GM19328 (cell line): Measurements from ENCODE around the gene FMOD.

ENCODE experiments used
- ATAC-seq: cut with Tn5 transposase; IDR thresholded peaks from one replicate; pipeline ENCODE4 v1.9.1; 2021; ENCODE audit warnings: mild to moderate bottlenecking, moderate library complexity; ENCODE audit not compliant: unreplicated experiment

Gene FMOD

DNA sequence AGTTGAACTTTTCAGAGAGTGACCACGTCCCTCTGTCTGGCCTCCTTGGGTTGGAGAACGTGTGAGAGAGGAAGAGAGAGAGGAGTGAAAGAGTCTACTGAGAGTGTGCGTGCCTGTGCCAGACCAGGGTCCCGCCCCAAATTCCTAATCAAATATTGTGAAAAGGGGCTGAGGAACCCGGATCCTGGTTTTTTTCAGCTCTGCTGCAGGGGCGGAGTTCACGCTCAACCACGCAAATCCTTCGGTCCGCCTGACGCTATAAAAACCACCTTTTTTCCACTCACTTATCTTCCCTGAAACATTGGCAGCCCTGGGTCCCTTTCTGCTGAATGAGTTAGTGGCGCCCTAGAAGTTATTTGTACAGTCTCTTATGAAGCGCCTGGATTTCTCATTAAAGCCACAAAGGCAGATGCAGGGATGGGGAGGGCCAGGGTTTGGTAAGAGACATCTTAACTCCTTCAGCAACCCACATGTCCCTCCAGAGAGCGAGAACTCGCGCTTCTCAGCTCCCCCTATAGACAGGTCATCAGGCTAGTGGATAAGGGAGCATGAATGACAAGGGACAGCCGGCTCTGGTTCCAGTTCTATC, at the start of gene FMOD:
Gene FMOD, minus strand, starts transcription at position 86 of the 589 bp plus-strand sequence. CDS start 2,852 bp downstream, outside the sequence.
- no peak for ATAC-seq

DNA sequence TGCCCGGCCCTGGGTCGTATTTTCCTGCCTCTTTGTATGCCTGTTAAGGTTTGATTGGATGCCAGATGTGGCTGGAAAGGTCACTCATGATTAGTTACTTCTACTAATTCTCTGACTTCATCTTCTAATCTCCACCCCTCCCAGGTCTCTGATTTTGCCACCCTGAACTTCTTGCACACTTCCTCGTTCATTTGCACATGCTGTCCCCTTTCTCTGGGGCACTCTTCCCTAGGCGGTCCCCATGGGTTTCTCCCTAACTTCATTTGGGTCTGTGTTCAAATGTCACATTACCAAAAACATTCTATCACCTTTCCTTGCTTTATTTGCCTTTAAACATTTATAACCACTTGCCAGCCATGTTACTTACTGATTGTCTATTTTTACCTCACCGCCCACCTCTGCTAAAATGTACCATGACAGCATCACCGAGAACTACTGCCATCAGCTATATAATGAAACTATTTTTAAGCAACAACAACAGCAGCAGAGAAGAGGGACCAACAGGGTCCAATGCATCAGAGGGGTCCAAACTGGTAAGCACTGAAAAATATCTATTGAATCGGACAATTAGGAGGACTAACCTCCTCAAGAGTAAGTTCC, 45.8 kb upstream of the FMOD start:
- no peak for ATAC-seq

DNA sequence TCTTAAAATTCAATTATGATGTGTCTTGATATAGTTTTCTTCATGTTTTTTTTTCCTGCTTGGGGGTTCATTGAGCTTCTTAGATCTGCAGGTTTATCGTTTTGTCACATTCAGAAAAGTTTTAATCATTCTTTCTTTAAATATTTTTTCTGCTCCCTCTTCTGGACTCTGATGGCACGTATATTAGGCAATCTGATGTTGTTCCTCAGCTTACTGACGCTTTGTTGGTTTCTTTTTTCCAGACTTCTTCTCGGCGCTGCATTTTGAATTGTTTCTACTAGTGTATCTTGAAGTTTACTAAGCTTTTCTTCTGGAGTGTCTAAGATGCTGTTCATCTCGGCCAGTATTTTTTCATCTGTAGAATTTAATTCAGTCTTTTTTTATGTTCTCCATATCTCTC, 44.8 kb upstream of the FMOD start:
- no peak for ATAC-seq

DNA sequence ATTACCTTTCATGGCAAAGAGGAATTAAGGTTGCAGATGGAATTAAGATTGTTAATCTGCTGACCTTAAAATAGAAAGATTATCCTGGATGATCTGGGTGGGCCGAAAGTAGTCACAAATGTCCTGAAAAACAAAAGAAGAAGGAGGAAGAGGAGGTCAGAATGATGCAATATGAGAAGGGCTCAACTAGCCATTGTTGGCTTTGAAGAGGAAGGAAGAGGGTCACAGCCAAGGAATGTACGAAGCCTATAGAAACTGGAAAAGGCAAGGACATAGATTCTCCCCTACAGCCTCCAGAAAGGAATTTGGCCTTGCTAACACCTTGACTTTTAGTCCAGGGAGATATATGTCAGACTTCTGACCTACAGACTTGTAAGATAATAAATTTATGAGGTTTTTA, 39.4 kb upstream of the FMOD start:
- no peak for ATAC-seq

DNA sequence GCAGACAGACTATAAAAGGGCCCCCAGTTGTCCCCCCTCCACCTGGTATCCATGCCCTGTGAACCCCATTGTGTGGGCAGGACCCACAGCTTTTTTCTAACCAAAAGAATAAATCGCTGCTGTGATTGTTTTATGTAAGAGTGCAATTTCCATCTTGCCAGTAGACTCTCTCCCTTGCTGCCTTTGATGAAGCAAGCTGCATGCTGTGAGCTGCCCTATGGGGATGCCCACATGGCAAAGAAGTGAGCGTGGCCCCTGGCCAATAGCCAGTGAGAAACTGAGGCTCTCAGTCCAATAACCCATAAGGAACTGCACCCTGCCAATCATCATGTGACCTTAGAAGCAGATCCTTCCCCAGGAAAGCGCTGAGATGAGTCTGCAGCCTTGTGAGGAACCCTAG, 37.8 kb upstream of the FMOD start:
- no peak for ATAC-seq

DNA sequence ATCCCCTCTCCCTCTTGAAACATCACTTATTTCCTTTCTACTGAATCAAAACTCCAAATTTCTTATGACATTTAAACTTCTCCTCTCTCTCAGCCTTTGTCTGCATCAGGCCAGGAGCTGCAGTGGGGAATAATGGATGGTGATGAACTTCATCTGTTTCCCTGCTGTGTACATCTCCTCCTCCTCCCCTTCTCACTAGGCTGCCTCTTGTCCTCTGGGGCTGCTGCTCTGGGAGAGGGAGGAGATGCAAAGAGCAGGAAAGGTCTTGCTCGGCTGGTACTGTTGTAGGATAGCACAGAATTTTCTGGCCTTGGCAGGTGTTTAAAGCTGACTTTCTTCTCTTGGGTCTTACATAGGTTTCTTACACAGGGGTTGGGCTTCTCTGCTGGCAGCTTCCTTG, 31.1 kb upstream of the FMOD start:
- no peak for ATAC-seq

DNA sequence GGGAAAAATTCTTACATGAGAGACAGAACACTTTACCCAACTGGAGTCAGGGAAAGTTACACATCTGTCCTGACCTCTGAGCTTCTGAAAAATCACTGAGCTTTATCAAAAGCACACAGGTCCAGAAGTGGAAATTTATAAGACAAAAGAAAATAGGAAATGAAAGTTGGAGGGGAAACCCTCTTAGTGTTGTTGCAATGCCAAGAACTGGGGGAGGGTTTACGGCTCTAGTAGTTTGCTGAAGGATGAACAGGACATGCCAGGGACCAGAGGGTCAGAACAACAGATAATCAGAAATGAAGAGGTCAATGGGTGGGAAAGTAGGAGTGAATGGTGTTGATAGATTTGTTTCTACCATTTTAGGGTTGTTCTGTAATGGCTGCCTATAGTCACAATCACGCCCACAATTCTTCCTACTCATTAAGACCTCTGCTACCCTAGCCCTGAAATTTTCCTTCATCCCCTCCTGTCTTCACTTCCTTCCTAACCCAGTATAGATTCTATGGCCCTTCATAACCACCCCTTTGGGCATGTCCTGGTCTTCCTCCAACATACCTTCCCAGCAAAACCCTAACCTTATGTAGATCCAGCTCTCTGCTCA, 30.3 kb upstream of the FMOD start:
- no peak for ATAC-seq

DNA sequence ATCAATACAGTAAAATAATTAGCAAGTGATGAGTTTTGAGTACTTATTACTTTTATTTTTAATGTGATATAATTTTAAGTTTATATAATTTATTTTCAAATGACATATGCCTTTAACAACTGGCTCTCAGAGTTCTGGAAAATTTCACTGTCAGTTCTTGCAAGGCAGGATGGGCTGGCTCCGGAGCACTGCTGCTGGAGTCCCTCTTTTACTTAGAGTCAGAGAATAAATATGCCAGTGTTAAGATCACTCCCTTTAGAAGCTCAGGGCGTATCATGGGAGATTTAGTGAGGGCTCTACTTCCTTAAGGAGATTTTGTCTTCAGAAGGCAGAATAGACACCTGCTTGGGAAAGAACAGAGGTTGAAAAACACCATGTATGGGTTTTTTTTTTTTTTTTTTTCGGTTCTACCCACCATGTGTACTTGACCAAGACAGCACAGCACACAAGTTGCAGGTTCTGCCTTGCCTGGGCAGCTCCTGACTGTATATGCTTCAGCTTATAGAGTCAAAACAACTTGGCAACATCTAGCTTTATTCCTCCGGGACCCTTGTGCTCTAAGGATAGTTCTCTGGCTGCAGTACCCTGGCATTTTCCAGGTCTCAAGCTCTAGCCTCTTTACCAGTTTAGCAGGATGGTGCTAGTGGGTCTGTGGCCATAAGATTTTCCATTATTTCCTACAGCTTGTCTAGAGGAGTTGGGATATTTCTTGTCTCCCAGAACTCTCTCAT, 29.7 kb upstream of the FMOD start:
- ATAC-seq, result no peak

DNA sequence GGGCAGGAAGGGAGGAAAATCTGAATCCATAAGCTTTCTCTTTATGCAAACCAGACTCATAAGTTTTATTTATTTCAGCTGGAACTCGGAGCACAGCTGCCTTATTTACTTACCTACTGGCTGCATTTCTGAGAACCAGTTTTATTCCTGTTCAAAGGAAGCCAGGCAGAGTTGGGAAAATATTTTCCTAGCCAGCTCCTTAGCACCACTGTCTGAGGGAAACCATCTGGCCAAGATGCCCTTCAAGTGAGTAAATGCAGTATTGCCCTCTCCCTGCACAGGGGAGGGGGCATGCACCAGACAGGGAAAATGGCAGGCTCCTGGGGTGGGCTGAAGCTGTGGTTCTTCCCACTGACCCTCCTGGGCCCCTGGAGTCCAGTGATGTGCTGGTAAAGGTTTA, 28.9 kb upstream of the FMOD start:
- ATAC-seq, result no peak

DNA sequence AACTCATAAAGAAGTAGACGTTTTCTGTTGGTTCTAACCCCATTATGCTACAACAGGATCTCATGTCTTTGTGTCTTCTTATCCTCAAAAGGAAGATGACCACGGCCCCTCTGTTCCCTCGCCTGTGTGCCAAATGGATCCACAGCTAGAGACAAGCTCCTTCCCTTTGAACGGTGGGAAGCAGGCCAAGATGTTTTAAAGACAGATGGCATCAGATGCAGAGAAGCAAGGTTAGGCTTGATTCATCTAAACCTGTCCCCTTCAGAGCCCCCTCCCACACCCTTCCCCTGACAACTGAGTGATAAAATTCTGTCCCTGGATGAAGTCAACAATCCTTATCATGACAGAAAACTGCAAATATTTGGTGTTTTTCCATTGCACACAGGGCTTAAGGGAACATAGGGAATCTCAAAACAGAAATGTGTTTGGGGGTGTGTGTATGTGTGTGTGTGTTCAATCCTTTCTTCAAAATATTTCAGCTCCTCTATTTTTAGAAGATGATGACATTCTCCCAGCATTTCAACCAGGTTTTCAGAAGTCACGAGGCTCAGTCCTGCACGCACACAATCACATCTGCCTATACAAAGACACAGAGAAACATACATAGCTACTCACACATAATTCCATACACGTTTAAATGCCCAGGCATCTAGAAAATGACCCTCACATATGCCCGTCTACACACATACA, 27.8 kb upstream of the FMOD start:
- ATAC-seq, result no peak

DNA sequence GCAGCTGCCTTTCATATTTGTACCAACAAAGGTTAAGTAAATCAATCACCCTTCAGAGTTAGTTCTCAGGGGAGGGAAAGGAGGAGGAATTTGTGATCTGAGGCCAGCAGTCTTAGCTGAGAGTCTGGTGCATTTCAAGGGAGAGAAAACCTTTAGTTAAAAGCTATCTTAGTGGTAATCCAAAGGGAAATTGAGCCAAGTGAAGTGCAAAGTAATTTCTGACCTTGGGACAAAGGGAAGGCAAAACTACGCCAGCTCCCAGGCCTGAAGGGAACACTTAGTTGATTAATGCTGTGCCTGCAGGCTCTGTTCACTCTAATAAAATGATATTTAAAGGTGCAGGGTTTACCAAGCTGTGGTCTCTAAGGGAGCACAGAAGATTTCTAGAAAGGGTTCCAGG, 23.1 kb upstream of the FMOD start:
- no peak for ATAC-seq

DNA sequence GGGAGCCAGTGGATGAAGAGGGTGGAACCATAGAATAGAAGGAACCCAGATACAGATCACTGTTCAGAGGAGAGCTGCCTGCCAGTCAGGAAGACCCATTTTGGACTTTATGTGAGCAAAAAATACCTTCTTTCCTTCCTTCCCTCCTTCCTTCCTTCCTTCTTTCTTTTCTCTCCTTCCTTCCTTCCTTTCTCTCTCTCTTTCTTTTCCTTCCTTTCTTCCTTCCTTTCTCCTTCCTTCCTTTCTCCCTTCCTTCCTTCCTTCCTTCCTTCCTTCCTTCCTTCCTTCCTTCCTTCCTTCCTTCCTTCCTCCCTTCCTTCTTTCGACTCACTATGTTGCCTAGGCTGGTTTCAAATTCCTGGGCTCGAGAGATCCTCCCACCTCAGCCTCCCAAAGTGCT, 22.1 kb upstream of the FMOD start:
- ATAC-seq, result no peak

DNA sequence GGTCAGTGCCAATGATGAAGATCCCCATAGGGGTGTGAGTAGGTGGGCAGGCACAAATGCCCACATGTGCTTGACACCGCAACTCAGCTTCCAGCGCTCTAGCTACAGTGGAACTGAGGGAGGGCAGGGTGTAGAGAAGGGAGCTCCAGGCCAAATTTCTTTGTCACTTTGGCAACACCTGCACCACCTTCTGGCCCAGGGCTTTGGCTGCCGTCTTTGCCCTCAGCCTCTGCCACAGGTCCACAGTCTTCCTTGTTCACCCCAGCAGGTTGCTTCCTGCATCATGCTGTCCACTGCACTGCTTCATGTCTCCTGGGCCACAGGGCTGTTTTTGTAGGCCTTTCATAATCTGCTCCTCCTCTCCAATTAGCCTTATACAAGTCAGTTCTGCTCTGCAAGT, 20.4 kb upstream of the FMOD start:
- ATAC-seq, result no peak

DNA sequence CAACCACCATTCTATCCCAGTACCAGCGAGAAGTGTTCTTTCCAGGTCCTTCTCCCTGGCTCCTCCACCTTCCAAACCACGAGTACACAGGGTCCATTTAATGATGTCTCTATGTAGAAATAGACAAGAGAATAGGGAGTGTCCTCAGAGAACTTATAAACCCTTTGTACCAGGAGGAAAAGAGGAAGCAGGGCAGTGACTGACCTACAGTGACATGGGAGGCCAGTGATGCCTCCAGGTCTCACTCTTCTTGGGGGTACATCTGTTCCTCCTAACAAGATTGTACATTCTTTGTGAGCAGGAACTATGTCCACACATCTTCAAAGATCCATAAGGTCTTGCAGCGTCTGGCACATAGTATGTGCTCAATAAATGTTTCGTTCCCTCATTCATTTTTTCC, 18.7 kb upstream of the FMOD start:
- ATAC-seq, result no peak

DNA sequence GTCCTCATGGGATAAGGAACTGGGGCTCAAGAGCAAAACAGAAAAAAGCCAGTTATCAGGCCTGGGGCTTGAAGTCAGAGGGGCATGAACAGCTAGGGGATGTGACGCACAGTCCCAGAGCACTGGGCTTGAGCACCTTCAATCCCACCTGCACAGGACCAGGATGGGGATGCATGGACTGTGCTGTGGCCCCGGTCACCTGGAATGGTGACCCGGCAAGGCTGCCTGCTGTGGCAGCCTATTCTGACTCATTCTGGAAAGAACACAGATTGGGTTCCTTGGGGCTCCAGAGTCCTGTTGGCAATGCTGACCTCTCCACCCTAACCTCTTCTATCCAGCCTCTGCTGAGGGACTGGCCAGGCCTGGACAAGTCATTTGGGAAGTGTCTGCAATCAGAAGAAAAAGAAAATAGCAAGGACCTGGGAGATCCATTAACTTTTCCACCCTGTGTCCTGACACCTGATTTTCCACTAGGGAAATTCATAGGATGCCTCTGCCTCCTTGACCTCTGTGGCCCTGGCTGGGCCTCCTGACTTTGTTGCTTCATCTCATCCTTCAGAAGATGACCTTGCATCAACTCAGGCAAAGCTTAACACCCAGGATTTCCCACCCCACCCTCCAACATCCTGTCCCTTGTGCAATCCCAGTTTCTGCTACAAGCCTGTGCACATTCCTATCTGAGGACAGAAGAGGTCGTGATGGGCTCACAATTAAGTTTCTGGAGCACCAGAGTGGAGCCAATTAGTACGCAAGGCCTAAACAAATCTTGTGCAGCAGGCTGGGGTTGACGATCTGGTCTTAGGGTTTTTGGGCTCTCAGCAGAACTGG, 17.9 kb upstream of the FMOD start:
- ATAC-seq, result no peak

DNA sequence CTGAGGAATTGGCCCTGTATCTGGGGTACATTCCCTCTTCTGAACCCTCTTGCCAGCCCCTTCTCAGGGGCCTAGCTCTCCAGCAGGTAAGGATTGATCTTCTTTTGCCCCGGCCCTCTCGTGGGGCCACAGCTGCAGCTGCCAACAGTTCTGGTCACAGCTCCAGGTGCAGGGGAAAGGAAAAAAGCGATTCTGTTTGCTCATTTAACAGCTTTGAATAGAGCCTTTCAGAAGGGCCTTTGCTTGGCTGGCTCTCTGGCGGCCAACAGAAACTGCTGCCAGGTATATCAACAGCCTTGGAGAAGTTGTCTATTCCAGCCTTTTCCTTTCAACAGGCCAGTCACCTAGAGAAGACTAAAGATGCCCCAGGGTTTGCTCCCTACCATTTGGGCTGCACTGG, 16.1 kb upstream of the FMOD start:
- no peak for ATAC-seq

DNA sequence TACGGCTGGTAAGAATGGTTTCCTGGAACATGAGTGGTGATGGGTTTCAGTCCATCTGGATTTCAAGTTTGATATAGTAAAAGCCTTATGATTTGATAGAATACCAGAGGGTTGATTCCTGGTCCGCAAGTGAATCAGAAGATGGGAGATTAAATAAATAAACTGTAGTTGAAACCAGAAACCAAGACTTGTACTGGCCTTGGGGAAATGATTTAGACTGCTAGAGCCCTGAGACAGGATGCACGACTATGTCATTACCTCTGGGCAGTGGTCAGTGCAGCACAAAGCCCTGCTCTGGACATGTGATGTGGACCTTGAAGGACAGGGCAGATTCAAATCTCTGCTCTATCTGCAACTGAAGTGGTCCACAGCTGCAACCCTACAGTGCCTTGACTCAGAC, 15.6 kb upstream of the FMOD start:
- ATAC-seq, result no peak

DNA sequence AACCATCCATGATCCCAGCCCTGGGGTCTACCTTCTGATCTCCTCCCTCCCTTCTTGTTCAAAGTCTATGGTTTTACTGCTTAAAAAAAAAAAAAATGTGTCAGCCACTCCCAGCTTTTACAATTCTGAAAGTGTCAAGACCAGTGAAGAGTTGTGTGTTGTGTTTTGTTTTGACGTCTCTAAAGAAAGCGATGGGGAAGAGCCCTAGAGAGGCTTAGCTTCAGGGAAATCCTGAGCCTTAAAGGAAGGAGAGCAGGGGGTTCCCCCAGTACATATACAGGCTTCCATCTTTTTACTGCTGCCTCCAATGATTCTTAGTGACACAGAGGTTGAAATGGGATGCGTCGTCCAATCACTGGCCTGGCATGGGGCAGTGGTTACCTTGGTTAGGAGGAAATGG, 13.9 kb upstream of the FMOD start:
- ATAC-seq, result no peak

DNA sequence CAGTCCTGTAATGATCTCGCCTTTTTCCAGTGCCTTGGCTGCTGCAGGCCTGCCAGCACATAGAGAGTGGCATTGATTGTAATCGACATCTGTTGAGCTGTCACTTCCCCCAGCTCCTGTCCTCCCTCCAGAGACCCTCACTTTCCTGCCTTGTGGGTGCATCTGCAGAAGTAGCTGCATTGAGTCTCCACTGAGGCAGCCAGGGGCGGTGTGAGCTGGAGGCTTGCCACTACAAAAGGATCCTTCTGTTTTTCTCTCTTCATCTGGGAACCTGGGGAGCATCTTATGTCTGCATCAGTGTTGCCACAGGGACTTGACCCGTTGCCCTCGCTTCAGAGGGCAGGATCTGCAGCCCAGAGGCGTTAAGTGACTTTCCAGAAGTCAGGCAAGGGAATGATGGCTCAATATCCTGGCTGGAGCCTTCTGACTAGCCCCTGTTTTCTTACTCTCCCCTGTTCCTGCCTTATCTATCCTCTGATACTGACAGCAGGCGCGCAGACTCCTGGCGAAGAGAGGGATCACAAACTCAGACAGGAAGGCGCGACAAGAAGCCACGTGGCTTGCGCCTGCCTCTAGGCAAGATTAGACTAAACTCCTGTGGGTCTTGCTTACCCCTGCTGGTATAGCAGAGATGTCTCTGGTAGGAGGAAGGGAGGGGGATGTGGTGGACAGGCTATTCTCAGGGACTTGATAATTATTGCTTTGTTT, 13.3 kb upstream of the FMOD start:
- no peak for ATAC-seq

DNA sequence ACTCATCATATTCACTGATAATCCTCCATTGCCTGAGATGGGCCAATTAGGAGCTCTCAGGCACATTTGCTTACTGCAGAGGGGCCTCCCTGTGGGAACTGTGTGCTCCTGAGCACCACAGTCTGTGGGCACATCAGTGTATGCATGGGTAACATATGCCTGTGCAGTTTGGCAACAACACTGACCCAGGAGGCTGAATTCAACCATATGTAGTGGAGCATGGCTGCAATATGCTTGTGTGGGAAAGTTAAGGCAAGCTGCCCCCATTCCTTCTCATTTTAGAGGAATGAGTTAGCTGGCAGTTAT, 11.8 kb upstream of the FMOD start:
- ATAC-seq, result no peak
